Activated CD8-positive, alpha-beta memory T cell treated with anti-CD3 and anti-CD28 coated beads for 1 hour (primary cell): ENCODE results near the gene TTC3.

Source experiments
- DNase-seq, 2 donors: peaks; one replicate each; pipeline ENCODE4 v3.0.0-alpha.2; 2020; ENCODE audit warnings: low read depth in 1 of 2; ENCODE audit errors: extremely low read depth in 1 of 2

Gene TTC3

DNA sequence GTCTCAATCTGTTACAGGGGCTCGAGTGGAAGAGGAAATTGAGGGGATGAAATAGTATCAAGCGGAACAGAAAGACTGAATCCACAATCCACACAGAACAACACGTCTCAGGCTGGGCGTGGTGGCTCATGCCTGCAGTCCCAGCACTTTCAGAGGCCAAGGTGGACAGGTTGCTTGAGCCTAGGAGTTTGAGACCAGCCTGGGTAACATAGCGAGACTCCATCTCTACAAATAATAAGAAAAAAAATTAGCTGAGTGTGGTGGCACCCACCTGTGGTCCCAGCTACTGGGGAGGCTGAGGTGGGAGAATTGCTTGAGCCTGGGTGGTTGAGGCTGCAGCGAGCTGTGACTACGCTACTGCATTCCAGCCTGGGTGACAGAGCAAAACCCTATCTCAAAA, 168.4 kb downstream of the TTC3 start:
- DNase-seq = no peak

DNA sequence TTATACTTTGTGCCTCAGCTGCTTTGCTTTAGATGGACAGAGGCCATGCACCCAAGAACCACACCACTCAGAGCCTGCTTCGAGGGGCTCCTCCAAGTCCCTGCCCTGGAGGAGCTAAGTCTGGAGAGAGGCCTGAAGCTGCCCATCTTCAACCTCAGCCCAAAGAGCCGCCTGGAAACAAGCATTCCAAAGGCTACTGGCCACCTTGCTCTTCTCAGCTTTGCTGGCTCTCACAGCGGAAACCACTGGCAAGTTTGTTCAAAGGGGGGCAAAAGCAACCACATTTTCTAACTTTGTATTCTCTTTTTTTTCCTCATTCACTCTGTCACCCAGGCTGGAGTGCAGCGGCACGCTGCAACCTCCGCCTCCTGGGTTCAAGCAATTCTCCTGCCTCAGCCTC, 170.9 kb downstream of the TTC3 start:
- no peak for DNase-seq

DNA sequence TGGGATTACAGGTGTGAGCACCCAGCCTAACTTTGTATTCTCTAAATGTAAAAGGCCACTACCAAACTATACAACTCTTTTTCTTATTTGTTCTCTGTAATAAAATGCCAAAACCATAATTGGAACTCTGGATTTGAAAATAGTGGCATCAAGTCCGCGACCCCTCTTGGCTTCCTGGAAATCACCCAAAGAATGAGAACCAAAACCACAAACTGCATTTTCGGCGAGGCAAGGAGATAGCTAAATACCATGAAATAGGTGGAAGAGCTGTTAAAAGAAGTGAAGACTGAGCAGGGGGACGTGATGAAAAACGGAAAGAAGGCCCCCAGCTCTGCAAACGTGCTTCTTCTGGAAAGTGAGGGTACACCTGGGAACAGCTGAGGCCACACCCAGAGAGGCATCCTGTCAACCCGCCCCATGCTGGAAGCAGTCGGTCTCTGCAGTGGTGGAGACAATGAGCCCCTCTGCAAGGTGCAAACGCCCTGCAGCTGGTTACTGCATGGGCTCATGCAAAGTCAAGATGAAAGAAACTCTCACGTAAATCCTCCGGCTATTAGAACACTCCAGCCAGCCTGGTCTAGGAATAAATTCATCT, 171.5 kb downstream of the TTC3 start:
- no peak for DNase-seq

DNA sequence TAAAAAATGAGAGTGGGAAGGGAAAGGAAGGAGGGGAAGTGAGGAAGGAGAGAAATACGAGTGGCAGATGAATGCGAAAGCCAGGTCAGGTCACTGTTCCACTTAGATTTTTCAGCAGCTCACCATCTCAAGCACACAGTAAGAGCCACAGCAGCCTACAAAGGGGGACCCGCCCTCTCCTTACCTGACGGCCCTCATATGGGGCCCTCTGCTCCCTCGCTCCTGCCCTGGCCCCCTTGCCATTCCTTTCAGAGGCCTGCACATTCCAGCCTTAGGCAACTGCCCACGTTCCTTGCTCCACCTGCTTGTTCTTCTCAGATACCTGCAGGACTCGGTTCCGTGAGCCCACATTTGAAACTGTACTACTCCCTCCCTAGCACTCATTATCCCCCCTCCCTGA, 172.1 kb downstream of the TTC3 start:
- no peak for DNase-seq

DNA sequence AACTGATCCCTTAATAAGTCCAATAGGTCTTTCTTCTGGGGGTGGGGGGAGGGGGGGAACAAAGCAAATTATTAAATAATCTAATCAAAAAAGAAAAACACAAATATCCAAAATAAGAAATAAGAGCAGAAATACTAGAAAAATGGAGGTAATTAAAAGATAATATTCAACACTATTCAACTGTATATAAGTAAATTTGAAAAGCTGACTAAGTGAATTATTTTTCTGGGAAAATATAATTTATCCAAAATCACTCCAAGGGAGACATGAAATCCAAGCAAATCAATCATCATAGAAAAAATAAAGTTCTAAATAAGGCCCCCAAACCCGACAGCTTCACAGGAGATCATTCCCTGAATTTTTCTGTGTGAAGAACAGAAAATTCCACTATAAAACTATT, 175.2 kb downstream of the TTC3 start:
- DNase-seq = no peak

GRCh38 chr21:37249112-37249904, 176.3 kb downstream of the TTC3 start:
- no peak for DNase-seq

- DNase-seq = no peak
Observed at GRCh38 chr21:37251294-37251634, 178.2 kb downstream of the TTC3 start.
